ENCODE results near the gene CSPG4. TPM values are rescaled to one million over a fixed set of nuclear protein-coding genes. Genes with fewer than 3 reads are reported as not detected.
"Not testable (repeated sequence)": the region's sequence is repeated elsewhere in the genome, so short reads cannot be mapped to it uniquely, and the experiment has no call there.

Gene CSPG4
- total RNA-seq, 1 donor from 2014 or later, result 15.6 TPM

DNA sequence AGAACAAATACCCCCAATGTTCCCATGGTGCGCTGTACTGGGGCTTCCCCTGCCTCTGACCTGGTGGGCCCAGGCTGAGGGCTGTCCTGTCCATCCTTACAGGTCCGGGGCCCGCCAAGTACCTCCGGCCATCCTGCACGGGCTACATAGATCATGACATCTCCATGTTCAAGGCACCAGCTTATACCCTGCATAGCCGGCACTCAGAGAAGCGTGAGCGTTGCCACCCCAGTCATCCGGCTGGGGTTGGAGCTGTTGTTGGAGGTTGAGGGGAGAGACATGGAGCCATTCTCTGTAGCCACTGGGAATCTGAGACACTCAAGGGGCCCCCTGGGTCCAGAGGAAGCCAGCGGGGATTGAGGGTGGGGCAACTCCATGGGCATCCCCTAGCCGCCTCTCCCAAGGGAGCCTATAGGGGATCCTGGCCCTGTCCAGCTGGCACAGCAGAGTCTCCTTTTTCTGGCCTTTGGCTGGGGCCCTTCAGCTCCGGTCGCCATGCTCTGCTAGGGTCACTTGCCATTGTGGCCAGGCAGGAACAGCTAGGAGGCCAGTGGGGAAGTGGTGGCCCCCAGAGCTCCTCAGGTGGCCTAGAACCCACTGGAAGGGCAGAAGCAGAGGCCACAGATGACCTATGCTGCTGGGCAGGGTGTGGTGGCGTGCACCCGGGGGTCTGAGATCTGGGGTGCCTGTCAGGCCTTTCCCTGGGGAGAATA is 12.5 kb upstream of the CSPG4 start:
- no peak for DNase-seq (ENCODE audit: extremely low read depth, low read depth, low spot score)

DNA sequence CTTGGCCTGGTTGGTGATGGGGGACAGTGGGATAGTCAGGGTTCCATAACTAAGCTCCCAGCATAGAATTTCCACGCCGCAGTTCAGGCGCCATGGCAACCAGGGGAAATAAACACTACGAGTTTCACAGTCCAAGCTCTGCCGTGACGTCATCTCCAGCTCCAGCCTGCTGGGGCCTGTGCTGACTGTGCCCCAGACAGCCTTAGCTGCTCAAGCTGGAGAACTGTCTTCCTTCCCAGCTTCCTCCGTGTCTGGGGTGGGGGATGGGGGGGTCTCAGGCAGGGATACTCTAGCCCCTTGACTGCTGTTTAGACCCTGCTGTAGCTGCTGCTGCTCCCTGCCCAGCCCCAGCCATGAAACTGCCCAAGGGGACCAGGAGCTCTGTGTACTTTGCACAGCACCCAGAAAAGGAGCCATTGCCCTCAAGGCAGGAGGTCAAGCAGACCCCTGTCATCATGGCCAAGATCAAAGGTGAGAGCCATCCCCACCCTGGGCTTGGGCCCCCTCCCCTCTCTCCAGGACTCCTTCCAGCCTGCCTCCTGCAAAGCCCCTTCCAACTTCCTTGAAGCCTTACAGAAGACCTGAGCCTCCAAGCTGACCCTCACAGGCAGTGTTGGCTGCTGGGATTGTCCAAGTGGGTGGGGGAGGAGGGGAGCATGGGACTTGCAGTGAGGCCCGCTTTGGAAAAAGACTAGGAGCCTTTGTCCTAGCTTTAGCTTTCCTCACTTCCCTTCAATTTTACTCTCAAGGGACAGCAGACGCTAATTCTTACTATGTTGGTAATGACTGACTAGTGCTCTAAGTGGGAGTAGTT is 11.4 kb upstream of the CSPG4 start:
- peak; percentile 79 for DNase-seq (ENCODE audit: extremely low read depth, low read depth, low spot score)

GRCh38 chr15:75723171-75723846 is 10.7 kb upstream of the CSPG4 start:
- DNase-seq (ENCODE audit: extremely low read depth, low read depth, low spot score), result no peak

DNA sequence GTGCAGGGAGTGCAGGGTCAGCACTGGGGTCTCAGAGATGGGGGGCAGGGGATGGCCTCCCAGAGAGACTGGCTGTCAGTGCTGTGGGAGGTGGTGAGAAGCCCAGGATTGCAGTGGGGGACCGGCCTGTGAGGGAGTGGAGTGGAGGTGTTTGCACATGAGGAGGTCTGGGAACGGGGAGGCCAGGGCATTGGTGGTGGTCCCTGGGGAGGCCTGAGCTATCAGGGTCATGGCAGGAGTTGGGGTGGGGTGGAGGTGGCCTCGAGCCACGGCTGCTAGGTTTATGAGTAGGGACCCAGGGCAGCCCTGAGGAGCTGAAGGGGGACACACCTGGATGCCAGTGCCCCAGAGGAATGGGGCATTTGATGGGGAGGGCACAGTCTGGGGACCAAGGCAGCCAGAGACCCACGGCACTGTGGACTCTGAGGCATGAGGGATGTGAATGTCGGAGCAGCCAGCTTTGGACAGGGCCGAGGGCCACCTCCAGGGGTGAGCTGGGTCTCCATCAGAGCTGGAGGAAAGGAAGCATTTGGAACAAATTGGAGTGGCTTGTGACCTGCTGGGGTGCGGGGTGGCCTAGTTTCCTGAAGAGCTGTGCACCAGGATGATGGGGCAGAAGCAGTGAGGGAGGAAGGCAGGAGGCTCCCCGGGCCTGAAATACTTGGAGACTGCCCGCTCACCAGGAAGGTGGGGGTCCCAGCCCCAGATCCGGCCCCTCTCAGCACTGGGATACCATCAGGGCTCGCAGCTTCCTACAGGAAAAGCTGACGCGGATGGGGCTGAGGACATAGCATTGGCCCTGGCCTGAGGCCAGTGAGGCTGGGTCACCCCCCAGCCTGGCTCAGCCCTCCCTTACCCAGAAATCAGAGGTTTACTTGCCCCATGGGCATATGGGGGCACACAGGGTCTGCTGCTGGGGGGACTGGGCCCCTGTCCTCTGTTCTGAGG is 9.5 kb upstream of the CSPG4 start:
- DNase-seq (ENCODE audit: extremely low read depth, low read depth, low spot score), result no peak

DNA sequence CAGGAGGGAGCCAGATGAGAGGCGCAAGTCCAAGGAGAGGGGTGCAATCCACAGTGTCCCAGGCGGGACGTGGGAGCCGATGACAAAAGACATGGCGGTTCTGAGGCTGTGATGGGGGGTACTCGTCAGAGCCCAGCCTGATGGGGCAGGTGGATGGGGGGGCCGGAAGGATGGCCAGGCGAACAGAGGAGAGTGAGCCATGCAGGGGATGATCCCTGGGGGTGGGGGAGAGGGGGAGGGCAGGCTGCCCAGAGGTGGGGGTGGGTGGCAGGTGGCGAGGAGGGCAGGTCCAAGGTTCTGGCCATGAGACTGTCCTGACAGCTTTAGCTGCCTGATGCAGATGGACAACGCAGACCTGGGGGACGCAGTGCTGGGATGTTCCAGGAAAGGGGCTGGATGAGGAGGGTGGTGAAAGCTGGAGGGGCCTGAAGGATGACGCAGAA is 8.9 kb upstream of the CSPG4 start:
- no peak for DNase-seq (ENCODE audit: extremely low read depth, low read depth, low spot score)

DNA sequence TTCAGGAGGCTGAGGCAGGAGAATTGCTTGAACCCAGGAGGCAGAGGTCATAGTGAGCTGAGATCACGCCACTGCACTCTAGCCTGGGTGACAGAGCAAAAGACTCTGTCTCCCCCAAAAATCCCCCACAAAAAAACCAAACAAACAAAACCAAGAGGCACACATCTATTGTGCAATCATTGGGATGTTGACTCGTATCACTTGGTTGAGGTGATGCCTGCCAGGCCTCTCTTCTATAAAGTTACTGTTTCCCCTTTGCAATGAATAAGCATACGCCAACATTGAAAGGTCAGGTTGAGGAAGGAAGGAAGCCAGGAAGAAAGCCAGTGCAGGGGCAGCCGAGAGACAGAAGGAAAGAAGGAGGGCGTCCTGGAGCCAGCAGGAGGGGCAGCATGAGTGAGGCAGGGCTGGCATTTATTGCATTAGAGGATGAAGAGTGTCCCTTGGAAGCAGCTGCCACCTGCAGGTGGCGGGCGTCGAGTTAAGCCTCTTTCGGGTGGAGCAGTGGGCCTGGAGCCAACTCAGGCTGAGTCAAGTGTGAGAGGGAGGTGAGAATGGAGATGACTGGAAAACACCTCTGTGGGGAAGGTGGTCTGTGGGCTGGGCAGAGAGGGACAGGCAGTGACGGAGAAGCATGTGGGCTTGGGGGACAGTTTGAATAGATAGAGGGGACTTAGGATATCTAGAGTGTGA is 8.3 kb upstream of the CSPG4 start:
- no peak for DNase-seq (ENCODE audit: extremely low read depth, low read depth, low spot score)

DNA sequence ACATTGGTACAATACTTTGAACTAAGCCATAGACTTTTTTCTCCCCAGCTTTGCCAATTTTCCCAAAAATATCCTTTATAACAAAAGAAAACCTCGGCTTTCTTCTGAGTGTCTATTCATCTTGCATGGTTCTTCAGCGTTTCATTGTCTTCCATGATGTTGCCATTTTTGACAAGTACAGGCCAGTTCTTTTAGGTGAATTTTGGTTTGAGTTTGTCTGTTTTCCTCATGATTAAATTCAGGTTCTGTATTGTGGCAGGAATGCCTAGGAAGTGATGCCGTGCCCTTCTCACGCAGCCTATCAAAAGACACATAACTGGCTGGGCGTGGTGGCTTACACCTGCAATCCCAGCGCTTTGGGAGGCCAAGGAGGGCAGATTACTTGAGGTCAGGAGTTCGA is 7.6 kb upstream of the CSPG4 start:
- DNase-seq (ENCODE audit: extremely low read depth, low read depth, low spot score), result no peak

GRCh38 chr15:75718328-75718727 is 5.7 kb upstream of the CSPG4 start:
- DNase-seq (ENCODE audit: extremely low read depth, low read depth, low spot score), result no peak

DNA sequence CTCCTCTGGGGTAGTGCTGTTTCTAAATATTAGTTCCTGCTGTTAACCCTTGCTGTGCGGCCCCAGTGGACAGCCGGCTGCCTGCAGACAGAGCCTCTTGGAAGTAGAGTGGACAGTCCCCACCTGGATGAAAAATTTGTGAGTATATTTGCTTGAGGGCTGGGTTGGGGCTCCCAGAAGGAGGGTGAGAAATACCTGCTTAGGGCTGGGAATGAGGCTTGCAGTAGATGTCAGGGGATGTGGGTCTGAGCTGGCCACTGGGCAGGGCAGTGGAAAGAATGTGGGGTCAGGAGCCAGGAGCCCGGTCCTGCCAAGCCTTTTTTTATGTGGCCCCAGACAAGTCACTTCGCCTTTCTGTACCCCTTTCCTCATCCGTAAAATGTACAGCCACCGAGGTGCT is 4.4 kb upstream of the CSPG4 start:
- not testable (repeated sequence) for DNase-seq (ENCODE audit: extremely low read depth, low read depth, low spot score)

DNA sequence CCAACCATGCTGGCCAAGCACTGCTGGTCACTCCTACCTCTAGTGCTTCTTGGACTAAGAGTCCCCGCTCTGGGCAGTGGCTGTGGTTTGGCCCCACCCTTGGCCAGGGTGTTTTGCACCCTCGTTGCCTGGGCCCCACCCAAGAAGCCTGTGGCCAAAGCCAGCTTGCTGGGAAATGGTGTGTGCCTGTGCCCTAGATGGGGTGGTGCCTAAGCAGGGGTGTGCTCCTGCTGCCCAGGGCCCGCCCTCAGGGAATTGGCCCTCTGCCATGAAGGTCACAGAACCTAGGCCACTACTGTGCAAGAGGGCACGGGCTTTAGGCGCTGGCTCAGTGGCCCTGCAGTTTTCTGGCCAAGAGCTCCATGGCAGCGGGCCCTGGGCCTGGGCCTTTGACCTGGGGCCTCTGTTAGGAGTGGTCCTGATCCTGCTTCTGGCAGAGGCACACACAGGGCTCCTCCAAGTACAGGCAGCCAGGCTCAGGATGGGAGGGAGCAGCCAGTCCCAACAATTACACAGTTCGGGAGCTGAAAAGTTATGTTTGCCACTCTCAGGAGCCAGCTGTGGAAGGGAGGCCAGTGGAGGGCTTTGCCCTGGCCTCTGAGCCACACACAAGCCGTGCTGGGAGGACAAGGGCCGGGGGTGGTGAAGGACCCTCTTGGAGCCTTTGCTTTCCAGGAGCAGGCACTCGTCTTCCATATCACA is 3.8 kb upstream of the CSPG4 start:
- DNase-seq (ENCODE audit: extremely low read depth, low read depth, low spot score), result not testable (repeated sequence)

GRCh38 chr15:75715312-75715832 is 2.7 kb upstream of the CSPG4 start:
- DNase-seq (ENCODE audit: extremely low read depth, low read depth, low spot score), result not testable (repeated sequence)

DNA sequence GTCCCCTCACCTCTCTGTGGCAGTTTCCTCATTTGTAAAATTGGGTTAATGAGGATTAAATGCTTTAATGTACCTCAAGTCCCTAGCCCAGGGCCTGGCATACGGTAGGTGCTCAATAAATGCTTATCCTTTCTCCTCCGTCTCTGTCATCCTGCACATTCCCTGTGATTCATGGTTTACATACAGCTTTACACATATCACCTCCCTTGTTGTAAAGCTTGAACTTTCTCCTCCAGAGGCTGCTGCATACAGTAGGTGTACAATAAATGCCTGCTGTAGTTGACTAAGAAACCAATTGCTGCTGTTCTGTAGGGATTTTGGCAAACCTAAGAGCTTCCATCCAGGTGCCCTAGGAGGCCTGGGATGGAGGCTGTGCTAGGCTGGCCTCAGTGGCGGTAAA is 1.5 kb upstream of the CSPG4 start:
- no peak for DNase-seq (ENCODE audit: extremely low read depth, low read depth, low spot score)

- no peak for DNase-seq (ENCODE audit: extremely low read depth, low read depth, low spot score)
These were observed 769 bp upstream of the CSPG4 start for GRCh38 chr15:75713338-75713895.

DNA sequence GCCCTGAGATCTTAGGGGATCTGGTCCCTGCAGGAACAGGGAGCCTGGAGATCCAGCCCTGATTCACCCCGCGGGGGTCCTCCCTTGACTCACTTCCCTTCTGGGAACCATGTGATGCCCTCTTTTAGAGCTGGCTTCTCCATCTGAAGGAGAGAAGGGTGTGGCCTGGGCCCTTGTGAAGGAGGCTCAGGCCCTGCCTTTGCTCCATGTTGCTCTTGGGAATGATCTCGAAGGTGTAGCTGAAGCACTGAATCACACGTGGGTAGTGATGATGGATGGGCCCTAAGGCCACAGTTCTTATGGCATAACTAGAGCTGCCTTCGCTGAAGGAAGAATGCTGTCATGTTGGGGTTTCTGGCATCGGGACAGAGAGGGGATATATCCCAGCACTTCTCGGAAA is 1.2 kb downstream of the CSPG4 start:
- DNase-seq (ENCODE audit: extremely low read depth, low read depth, low spot score), result not testable (repeated sequence)

DNA sequence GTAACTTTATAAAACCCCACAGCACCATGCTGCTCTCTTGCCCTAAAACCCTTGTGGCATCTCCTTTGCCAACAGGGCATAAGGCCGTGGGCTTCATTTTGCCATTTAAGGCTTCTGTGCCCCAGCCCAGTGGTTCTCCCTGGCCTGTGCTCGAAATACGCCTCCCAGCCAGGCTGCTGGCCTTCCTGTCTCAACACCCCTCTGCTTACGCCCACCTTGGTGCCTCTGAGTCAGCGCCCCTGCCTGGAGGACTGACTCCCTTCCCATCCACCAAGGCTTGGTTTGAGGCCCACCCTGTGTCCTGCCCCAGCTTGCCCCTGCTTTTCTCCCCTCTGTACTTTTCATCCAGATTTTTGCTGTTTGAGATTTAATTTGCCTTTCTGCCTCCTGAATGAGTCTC is 1.8 kb downstream of the CSPG4 start:
- DNase-seq (ENCODE audit: extremely low read depth, low read depth, low spot score), result not testable (repeated sequence)

GRCh38 chr15:75709458-75709857 is 3.2 kb downstream of the CSPG4 start:
- DNase-seq (ENCODE audit: extremely low read depth, low read depth, low spot score), result not testable (repeated sequence)

DNA sequence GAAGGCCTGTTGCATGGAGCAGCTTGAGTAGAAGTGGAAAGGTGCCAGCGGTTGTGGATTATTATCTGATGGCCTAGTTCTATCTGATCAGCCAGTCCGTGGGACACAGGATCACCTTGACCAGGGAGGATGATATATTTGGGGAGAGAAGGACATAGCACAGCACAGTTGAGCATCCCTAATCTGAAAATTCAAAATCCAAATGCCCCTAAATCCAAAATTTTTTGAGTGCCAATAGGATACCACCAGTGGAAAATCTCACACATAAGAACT is 6.0 kb downstream of the CSPG4 start:
- DNase-seq (ENCODE audit: extremely low read depth, low read depth, low spot score), result no peak

DNA sequence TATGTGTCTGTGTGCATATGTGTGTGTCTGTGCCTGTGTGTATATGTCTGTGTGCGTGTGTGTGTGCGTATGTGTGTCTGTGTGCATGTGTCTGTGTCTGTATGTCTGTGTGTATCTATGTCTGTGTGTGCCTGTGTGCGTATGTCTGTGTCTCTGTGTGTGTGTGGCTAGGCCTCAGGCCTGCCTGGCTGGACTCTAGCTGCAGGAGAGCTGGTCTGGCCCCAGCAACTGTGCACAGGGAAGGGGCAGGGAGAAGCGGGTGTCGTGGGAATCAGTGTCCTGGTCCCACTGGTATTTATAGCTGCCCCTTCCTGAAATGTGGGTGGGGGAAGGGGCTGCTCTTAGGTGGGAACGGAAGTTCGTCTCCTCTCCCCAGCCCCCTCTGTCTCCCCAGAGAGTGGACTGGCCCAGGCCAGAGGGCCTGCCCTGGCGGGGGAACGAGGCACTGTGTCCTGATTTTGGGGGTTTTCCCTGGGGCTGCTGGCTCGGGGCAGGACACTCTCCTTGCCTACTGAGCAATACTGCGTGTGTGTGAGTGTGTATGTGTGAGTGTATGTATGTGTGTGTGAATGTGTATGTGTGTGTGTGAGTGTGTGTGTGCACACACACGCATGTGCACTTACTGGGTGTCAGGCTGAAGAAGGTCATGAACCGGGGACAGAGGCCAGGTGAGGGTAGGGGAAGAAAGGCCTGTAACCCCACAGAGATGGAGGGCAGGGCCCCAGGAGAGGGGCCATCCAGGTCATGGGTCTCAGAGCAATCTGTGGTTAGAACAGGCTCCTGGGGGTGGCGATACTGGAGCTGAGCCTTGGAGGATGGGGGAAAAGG is 6.6 kb downstream of the CSPG4 start:
- DNase-seq (ENCODE audit: extremely low read depth, low read depth, low spot score), result no peak
